Duodenal mucosa (tissue), 2 donors: ENCODE measurements around the gene MPZL2.

Experiments
- H3K27ac ChIP-seq: one replicate; pipeline ENCODE4 v1.7.0; 2013; ENCODE audit warnings: low read depth, low read length
- H3K27me3 ChIP-seq, 2 donors: one replicate each; pipeline ENCODE4 v1.7.0; 2013; ENCODE audit warnings: low read length in 2 of 2, control low read depth in 1 of 2; ENCODE audit not compliant: insufficient read depth in 2 of 2, control insufficient read depth in 1 of 2
- H3K36me3 ChIP-seq, 2 donors: one replicate each; pipeline ENCODE4 v1.7.0; 2013; ENCODE audit warnings: low read length in 2 of 2, control low read depth in 1 of 2; ENCODE audit not compliant: insufficient read depth in 2 of 2, control insufficient read depth in 1 of 2
- H3K4me1 ChIP-seq, 2 donors: one replicate each; pipeline ENCODE4 v1.7.0; 2013; ENCODE audit warnings: low read length in 2 of 2, control low read depth in 1 of 2; ENCODE audit not compliant: insufficient read depth in 2 of 2, control insufficient read depth in 1 of 2
- H3K4me3 ChIP-seq, 2 donors: one replicate each; pipeline ENCODE4 v1.7.0; 2013; ENCODE audit warnings: low read length in 2 of 2, low read depth in 1 of 2
- H3K9ac ChIP-seq, 2 donors: one replicate each; pipeline ENCODE4 v1.7.0; 2013; ENCODE audit warnings: low read length in 2 of 2, low read depth in 1 of 2
- H3K9me3 ChIP-seq, 2 donors: one replicate each; pipeline ENCODE4 v1.7.0; 2013; ENCODE audit warnings: low read length in 2 of 2, control low read depth in 1 of 2; ENCODE audit not compliant: control insufficient read depth in 1 of 2

MPZL2 gene

GRCh38 chr11:118286545-118286944, 22.4 kb upstream of the MPZL2 start:
- Histone ChIP-seq H3K27ac (no peak overlapping the region), H3K36me3 (no peaks in the 10 kb centered on the region), H3K9ac (no peak overlapping the region), H3K4me3 (no peak overlapping the region), H3K4me1 (peaks cover 6 to 14% of the 10 kb centered on the region in 2 donors), H3K27me3 (no peaks in the 10 kb centered on the region), H3K9me3 (no peaks in the 10 kb centered on the region)

- no peak overlapping the region for H3K4me3 ChIP-seq
- H3K27ac ChIP-seq: no peak overlapping the region
- no peaks in the 10 kb centered on the region for H3K9me3 ChIP-seq
- H3K36me3 ChIP-seq: no peaks in the 10 kb centered on the region
- no peaks in the 10 kb centered on the region for H3K27me3 ChIP-seq
- H3K9ac ChIP-seq: no peak overlapping the region
- peaks cover 0 to 11% of the 10 kb centered on the region in 2 donors for H3K4me1 ChIP-seq
Measured at GRCh38 chr11:118283756-118284350, 19.8 kb upstream of the MPZL2 start.

GRCh38 chr11:118283037-118283636, 19.0 kb upstream of the MPZL2 start:
- Histone ChIP-seq H3K27me3 (no peaks in the 10 kb centered on the region), H3K27ac (no peak overlapping the region), H3K36me3 (no peaks in the 10 kb centered on the region), H3K9me3 (no peaks in the 10 kb centered on the region), H3K9ac (no peak overlapping the region), H3K4me3 (no peak overlapping the region), H3K4me1 (peaks cover 0 to 11% of the 10 kb centered on the region in 2 donors)

GRCh38 chr11:118282606-118283005, 18.5 kb upstream of the MPZL2 start:
- Histone ChIP-seq H3K27me3 (no peaks in the 10 kb centered on the region), H3K27ac (no peak overlapping the region), H3K4me1 (peaks cover 0 to 11% of the 10 kb centered on the region in 2 donors), H3K36me3 (no peaks in the 10 kb centered on the region), H3K9me3 (no peaks in the 10 kb centered on the region), H3K4me3 (no peak overlapping the region), H3K9ac (no peak overlapping the region)

GRCh38 chr11:118281284-118281683, 17.2 kb upstream of the MPZL2 start:
- Histone ChIP-seq H3K27me3 (no peaks in the 10 kb centered on the region), H3K4me3 (no peak overlapping the region), H3K4me1 (peaks cover 0 to 8% of the 10 kb centered on the region in 2 donors), H3K27ac (no peak overlapping the region), H3K9ac (no peak overlapping the region), H3K36me3 (no peaks in the 10 kb centered on the region), H3K9me3 (no peaks in the 10 kb centered on the region)

- Histone ChIP-seq H3K4me3 (no peak overlapping the region), H3K27me3 (no peaks in the 10 kb centered on the region), H3K4me1 (peaks cover 6 to 17% of the 10 kb centered on the region in 2 donors), H3K36me3 (no peaks in the 10 kb centered on the region), H3K27ac (no peak overlapping the region), H3K9ac (no peak overlapping the region), H3K9me3 (no peaks in the 10 kb centered on the region)
Measured at GRCh38 chr11:118277312-118277711, 13.2 kb upstream of the MPZL2 start.

- no peak overlapping the region for H3K9ac ChIP-seq
- H3K4me3 ChIP-seq: no peak overlapping the region
- H3K9me3 ChIP-seq: no peaks in the 10 kb centered on the region
- H3K27ac ChIP-seq: no peak overlapping the region
- H3K36me3 ChIP-seq: no peaks in the 10 kb centered on the region
- no peaks in the 10 kb centered on the region for H3K27me3 ChIP-seq
- H3K4me1 ChIP-seq: peaks cover 6 to 17% of the 10 kb centered on the region in 2 donors
Measured at GRCh38 chr11:118276422-118276821, 12.3 kb upstream of the MPZL2 start.

- H3K27me3 ChIP-seq: no peaks in the 10 kb centered on the region
- no peaks in the 10 kb centered on the region for H3K36me3 ChIP-seq
- peaks cover 6 to 17% of the 10 kb centered on the region in 2 donors for H3K4me1 ChIP-seq
- H3K4me3 ChIP-seq: no peak overlapping the region
- H3K27ac ChIP-seq: no peak overlapping the region
- H3K9me3 ChIP-seq: no peaks in the 10 kb centered on the region
- H3K9ac ChIP-seq: no peak overlapping the region
Measured at GRCh38 chr11:118275176-118275575, 11.1 kb upstream of the MPZL2 start.

- no peak overlapping the region for H3K27ac ChIP-seq
- H3K9me3 ChIP-seq: no peaks in the 10 kb centered on the region
- H3K4me1 ChIP-seq: peaks cover 6 to 17% of the 10 kb centered on the region in 2 donors
- peaks cover 0 to 5% of the 10 kb centered on the region in 2 donors for H3K27me3 ChIP-seq
- H3K36me3 ChIP-seq: no peaks in the 10 kb centered on the region
- no peak overlapping the region for H3K4me3 ChIP-seq
- no peak overlapping the region for H3K9ac ChIP-seq
Measured at GRCh38 chr11:118274186-118274585, 10.1 kb upstream of the MPZL2 start.

GRCh38 chr11:118272001-118272400, 7.9 kb upstream of the MPZL2 start:
- no peak overlapping the region for H3K4me3 ChIP-seq
- H3K36me3 ChIP-seq: no peaks in the 10 kb centered on the region
- no peak overlapping the region for H3K9ac ChIP-seq
- peaks cover 0 to 5% of the 10 kb centered on the region in 2 donors for H3K27me3 ChIP-seq
- H3K4me1 ChIP-seq: peaks cover 6 to 17% of the 10 kb centered on the region in 2 donors
- H3K9me3 ChIP-seq: no peaks in the 10 kb centered on the region
- H3K27ac ChIP-seq: no peak overlapping the region
